HT1080 (cell line): ENCODE results near the gene CTBP2. TPM values are rescaled to one million over a fixed set of nuclear protein-coding genes. Genes with fewer than 3 reads are reported as not detected.

Experiments
- DNase-seq: peaks from one replicate; pipeline ENCODE4 v3.0.0-alpha.2; 2015; ENCODE audit warnings: low read depth
- total RNA-seq: library from RNA; depleted of rRNA; stranded (reverse); fragments of >200 nt; shearing (Covaris generic); gene quantifications from 2 replicates; pipeline ENCODE4 v1.2.3, GENCODE V29; 2014

The CTBP2 gene
- total RNA-seq, 1 experiment from 2014 or later: 87.9 TPM

- no peak for DNase-seq
Observed at GRCh38 chr10:125011926-125012705, 148.2 kb downstream of the CTBP2 start.

- no peak for DNase-seq
Observed at GRCh38 chr10:125011171-125011925, 149.0 kb downstream of the CTBP2 start.

DNA sequence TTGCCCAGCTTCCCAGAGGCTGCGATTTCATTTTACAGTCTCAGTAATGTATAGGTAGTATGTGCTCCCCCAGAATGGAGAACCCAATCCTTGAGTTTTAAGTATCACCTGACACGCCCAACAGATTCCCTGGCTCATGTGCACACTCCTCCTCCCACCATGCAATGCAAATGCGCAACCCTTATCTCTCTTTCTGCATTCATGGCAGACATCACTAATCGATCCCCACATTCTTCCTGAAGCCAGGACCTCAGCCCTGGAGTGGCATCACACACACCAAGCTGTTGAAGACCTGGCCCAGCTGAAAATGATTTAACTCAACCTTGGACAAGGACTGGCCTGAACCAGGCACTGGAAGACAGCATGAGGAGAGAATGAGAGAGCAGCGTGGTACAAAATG, 150.0 kb downstream of the CTBP2 start:
- no peak for DNase-seq

- DNase-seq: no peak
Observed at GRCh38 chr10:125009661-125010161, 150.7 kb downstream of the CTBP2 start.

- DNase-seq: no peak
Observed at GRCh38 chr10:125008689-125009638, 151.4 kb downstream of the CTBP2 start.

GRCh38 chr10:125007436-125007835, 152.9 kb downstream of the CTBP2 start:
- no peak for DNase-seq

DNA sequence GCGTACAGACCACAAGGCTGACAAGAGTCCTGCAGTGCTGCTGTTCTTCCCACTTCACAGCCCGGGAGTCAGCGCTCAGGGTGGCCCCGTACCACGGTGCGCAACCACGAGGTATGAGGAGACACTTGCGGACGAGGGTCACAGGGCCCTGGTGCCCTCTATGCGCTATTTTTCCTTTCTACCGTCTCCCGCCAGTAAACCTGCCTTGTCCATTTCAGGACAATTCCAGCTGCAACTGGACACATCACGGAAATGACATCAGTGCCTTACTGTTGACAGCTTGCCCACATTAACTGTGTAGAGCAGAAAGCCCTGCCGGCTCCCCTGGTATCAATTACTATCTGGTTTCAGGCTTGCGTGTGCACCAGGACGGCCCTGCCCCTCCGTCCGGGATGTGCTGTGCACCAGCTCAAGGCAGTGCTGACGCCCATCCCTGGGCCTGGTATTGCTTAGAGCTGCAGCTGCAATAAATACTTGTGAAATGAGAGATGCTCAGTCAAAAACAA, 153.4 kb downstream of the CTBP2 start:
- no peak for DNase-seq

GRCh38 chr10:125006188-125006680, 154.1 kb downstream of the CTBP2 start:
- DNase-seq: no peak

DNA sequence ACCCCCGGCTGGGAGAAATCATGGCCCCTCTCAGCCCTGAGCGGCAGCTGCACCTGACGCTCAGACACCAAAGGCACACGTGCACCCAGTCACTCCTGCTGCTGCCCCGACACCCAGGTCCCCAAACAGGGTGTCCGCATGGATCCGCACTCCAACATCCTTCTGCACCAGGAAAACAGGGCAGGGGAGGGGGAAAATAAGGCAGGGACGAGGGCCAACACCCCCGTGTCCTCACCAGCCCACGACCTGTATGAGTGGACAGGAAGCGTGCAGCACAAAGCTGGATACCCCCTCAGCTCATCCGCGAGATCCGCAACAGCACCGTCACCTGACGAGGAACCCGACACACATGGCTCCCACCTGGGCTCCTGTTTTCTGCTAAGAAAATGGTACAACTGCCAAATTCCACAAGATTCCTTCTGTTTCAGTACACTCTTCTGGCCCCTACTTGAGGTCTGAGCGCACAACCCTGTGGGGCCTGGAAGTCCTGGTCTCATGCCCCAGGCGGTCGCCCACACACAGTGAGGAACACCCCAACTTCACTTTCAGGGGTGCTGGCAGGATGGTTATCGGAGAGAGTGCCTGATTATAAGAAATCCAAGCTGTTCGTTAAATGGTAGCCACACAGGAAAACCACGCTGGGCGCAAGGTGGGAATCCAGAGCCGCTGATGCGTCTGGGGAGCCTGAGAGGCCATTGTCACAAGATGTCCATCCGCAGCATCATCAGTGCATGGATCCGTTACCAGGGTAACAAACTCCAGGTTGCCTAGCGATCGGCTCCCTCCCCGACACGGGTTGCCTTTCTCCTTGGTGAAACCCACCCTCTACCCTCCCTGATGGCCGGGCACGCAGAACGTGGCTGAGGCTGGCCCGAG, 154.8 kb downstream of the CTBP2 start:
- DNase-seq: no peak

GRCh38 chr10:125004571-125005311, 155.6 kb downstream of the CTBP2 start:
- no peak for DNase-seq

DNA sequence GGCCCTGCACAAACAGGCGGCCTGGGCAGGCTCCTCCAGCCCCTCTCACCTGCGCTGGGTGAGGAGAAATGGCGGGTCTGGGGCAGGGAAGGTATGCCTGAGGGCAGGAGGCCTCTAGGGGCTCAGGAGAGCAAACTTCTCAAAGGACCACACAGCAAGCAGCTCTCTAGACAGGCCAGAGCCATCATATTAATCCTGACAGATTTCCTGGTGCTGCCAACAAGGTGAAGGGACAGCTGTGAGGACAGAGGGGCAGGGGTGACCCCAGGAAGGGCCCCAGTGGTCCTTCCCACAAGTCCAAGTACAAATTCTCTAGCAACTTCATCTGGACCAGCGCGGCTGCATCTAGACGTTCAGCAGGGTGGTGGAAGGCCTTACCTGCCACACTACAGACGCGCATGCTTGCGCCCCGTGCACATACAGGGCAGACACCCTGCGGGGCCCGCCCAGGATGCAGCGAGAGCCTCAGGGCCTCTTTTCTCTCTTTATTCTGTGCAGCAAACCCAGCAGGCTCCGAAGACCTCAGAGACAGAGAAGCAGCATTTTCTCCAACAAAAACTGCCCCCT, 156.4 kb downstream of the CTBP2 start:
- DNase-seq: no peak

DNA sequence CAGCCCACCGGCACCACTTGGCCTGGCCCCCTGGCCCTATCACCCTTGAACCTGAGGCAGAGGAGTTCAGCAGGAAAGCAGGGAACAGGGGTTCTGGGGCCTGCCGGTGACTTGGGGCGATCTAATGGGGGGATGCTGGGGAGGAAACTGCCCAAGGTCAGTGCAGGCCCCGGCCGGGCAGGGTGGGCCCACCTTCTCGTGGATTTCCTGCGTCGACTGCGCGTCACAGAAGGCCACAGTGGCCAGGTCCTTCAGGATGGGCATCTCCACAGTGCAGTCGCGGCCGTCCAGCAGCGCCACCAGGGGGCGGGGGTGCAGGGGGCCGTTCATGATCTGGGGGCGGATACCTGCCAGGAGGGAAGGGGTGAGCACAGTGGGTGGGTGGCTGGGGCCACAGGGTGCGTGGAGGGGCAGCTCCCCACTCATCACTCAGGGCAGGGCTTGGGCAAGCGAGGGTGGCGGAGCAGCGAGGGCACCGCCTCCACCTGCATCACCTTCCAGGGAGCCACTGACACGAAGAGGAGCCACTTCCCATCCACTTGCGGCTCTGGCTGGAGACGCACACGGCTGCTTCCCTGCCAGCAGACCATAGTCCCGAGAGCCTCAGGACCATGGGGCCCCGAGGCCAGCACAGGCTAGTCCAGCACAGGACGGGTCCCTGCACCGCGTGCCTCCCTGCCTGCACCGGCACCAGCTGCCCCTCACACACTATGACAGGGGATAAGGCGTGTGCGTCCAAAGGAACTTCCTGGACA, 157.0 kb downstream of the CTBP2 start:
- DNase-seq: no peak

DNA sequence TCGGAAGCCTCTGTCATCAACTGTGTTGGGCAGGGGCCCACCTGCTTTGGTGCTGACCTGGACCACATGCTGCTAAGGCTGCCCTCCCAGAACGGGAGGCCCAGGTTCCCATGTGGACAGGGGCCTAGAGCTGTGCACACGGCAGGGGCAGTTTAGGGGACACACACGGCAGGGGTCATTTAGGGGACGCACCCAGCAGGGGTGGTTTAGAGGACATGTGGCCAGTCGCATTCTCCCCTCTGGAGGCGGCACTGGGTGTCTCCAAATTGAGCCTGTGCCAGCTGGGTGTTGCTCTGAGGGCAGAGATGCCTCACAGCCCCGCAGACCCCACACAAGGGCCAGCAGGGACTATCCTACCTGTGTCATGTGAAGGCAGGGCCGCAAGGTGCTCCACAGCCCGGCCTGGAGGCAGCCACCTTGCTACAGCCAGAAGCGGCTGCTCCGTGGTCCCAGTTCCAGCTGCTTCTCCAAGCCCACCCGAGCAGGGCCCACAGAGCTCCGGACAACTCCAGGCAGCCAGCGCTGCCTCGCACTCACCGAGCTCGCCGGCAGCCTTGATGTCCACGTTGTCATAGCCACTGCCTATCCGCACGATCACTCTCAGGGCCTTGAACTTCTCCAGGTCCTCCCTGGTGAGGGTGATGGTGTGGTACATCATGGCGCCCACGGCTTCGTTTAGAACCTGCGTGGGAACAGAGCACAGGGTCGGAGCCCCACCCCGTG, 157.8 kb downstream of the CTBP2 start:
- no peak for DNase-seq

DNA sequence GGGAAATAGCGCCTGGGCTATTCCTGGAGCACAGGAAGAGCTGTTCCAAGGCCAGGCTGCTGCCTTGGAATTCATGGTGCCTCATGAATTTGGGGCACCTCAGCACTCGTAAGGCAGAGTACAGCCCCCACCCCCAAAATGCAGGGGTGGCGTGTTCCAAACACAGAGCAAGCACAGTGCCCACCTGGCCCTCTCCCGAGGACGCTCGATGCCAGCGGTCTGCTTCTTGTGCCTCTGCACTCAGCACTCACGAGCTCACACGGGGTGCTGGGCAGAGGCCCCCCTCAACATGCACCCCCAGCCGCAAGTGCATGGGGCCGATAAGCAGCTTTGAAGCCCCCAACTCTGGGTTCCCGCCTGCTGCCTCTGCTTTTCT, 158.3 kb downstream of the CTBP2 start:
- DNase-seq: no peak

DNA sequence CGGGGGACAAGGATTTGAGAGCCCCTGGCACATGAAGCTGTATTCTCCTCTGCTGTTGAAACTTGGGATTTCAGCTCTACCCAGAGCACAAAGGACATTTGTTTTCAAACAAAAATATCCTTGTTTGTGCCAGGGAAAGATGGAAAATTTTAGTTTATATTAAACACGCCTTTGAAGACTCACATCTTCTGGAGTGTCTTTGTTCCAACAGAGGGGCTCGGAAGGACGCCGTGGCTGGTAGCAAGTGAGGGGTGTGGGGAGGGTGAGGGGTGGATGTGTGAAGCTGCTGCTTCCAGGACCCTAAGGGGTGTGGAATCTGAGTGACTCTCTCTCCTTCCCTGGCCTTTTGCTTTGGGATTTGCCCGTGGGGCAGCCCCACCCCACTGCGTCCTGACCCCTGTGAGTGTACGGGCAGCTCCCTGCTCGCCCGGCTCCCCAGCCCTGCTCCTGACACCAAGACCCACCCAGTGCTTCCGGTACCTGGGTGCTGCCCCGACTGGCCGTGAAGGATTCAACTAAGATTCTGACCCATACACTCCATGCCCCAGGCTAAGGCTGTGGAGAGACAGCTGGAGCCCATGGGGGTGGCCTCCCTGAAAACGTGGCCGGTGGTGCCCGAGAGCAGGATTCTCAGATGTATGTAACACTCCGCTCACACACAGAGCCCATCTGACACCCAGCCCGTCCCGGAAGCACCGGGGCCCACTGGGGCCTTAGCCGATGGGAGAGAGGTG, 158.9 kb downstream of the CTBP2 start:
- DNase-seq: no peak

DNA sequence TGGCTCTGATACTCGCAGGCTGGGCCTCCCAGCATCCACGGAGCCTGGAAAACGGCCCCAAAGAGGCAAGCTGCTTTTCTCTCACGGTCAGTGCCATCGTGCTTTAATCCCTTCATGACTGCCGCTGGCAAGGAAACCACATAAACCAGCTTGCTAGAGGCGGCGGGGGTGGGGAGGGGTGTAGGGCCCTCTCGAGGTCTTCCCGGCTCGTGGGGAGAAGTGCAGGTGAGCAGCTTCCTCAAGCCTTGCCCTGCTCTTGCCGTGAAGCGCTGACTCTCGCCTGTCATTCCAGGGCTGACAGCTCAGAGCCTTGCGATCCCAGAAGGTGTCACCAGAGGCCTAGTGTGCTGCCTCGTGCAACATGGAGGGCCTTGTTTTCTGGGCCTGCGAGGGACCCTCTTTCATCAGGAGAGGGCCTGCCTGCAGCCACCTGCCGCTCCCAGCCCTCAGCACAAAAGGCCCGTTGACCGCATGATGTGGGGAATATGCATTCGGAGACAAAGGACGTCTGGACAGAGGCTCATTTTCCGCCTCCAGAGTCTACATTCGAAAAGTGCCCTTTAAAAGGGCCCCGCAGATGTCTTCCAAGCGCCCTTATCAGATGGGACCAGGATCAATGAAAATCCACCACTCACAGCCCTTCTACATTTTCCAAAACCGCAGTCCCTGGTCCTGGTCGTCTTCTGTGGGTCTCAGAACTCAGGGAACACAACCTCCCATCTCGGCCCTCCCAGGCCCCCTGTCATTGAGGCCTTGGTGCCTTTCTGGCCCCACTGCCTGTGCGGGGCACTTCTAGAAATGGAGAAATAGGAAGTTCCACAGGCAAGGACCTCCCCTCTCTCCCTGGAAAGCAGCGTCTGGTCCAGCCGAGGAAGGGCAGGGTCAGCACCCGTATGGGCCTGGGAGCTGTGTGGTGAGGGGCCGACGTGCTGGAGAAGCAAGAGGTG, 159.7 kb downstream of the CTBP2 start:
- no peak for DNase-seq
